IMR-90 (cell line): Measurements from ENCODE around the gene HEXA.
A peak's percentile ranks its signal among the peaks of the same experiment; 100 is the strongest.

Experiments
- POLR2A ChIP-seq: IDR thresholded peaks from 2 replicates; pipeline ENCODE4 v1.6.1; 2012; ENCODE audit warnings: mild to moderate bottlenecking, low read depth, low read length
- TF ChIP-seq, protein P1 (sequence below): conservative IDR thresholded peaks from 2 replicates; pipeline ENCODE4 v1.5.1; 2012; ENCODE audit warnings: mild to moderate bottlenecking, low read depth, low read length, improper control_type of control experiment
- TF ChIP-seq, protein P2 (sequence below): fragments of 150-350 bp; IDR thresholded peaks from 2 replicates; pipeline ENCODE4 v1.6.1; 2016; ENCODE audit warnings: low read depth, mild to moderate bottlenecking, low read length, moderate library complexity, borderline replicate concordance

DNA sequence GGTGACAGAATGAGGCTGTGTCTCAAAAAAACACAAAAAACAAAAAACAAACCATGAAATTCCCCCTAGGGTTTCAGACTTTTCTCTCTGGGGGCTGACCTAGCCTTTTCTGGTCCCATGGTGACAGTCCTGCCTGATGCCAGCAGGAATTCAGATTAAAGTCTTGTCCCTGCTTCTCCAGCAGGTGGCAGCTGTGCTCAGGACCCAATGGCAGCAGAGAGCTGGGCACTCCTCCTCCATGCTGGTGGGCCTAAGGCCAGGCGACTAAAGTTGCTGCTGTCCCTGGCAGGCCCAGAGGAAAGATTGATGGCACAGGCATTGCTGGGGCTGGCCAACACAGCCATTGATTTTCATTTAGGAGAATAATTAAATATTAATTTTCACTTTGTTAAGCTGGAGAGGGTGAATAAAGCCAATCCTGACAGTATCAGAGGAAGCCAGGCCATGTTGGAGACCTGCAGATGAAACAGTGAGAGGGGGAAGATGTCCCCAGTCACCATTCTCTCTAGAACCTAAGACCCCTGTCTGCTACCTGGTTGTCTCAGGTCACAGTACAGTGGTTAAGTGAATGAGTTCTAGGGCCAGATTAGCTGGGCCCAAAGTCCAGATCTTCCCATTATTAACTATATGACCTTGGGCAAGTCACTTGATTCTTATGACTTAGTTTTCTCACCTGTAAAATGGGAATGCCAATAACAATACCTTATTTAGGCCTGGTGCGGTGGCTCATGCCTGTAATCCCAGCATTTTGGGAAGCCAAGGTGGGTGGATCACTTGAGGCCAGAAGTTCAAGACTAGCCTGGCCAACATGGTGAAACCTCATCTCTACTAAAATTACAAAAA lies 63.0 kb downstream of the HEXA start:
- TF ChIP-seq POLR2A = no peak
- TF ChIP-seq, protein P1, sequence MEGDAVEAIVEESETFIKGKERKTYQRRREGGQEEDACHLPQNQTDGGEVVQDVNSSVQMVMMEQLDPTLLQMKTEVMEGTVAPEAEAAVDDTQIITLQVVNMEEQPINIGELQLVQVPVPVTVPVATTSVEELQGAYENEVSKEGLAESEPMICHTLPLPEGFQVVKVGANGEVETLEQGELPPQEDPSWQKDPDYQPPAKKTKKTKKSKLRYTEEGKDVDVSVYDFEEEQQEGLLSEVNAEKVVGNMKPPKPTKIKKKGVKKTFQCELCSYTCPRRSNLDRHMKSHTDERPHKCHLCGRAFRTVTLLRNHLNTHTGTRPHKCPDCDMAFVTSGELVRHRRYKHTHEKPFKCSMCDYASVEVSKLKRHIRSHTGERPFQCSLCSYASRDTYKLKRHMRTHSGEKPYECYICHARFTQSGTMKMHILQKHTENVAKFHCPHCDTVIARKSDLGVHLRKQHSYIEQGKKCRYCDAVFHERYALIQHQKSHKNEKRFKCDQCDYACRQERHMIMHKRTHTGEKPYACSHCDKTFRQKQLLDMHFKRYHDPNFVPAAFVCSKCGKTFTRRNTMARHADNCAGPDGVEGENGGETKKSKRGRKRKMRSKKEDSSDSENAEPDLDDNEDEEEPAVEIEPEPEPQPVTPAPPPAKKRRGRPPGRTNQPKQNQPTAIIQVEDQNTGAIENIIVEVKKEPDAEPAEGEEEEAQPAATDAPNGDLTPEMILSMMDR = peak; percentile 82
- TF ChIP-seq, protein P2, sequence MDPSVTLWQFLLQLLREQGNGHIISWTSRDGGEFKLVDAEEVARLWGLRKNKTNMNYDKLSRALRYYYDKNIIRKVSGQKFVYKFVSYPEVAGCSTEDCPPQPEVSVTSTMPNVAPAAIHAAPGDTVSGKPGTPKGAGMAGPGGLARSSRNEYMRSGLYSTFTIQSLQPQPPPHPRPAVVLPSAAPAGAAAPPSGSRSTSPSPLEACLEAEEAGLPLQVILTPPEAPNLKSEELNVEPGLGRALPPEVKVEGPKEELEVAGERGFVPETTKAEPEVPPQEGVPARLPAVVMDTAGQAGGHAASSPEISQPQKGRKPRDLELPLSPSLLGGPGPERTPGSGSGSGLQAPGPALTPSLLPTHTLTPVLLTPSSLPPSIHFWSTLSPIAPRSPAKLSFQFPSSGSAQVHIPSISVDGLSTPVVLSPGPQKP = no peak
